Measurements from ENCODE around the gene LPP.

The LPP gene

GRCh38 chr3:188877381-188877780 lies 723.4 kb downstream of the LPP start:
- no peak for TF ChIP-seq ZFX (IDR thresholded peaks at IDR 0.05; ENCODE audit: borderline replicate concordance)
- TF ChIP-seq, protein P1, sequence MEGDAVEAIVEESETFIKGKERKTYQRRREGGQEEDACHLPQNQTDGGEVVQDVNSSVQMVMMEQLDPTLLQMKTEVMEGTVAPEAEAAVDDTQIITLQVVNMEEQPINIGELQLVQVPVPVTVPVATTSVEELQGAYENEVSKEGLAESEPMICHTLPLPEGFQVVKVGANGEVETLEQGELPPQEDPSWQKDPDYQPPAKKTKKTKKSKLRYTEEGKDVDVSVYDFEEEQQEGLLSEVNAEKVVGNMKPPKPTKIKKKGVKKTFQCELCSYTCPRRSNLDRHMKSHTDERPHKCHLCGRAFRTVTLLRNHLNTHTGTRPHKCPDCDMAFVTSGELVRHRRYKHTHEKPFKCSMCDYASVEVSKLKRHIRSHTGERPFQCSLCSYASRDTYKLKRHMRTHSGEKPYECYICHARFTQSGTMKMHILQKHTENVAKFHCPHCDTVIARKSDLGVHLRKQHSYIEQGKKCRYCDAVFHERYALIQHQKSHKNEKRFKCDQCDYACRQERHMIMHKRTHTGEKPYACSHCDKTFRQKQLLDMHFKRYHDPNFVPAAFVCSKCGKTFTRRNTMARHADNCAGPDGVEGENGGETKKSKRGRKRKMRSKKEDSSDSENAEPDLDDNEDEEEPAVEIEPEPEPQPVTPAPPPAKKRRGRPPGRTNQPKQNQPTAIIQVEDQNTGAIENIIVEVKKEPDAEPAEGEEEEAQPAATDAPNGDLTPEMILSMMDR (IDR thresholded peaks at IDR 0.05): no peak
- H3K27ac ChIP-seq: no peak overlapping the region

GRCh38 chr3:188878076-188878475 lies 724.1 kb downstream of the LPP start:
- TF ChIP-seq, protein P1 (IDR thresholded peaks at IDR 0.05): no peak
- TF ChIP-seq ZFX (IDR thresholded peaks at IDR 0.05; ENCODE audit: borderline replicate concordance): no peak
- H3K27ac ChIP-seq: no peak overlapping the region

GRCh38 chr3:188881954-188882641 lies 728.1 kb downstream of the LPP start:
- no peak overlapping the region for H3K27ac ChIP-seq

DNA sequence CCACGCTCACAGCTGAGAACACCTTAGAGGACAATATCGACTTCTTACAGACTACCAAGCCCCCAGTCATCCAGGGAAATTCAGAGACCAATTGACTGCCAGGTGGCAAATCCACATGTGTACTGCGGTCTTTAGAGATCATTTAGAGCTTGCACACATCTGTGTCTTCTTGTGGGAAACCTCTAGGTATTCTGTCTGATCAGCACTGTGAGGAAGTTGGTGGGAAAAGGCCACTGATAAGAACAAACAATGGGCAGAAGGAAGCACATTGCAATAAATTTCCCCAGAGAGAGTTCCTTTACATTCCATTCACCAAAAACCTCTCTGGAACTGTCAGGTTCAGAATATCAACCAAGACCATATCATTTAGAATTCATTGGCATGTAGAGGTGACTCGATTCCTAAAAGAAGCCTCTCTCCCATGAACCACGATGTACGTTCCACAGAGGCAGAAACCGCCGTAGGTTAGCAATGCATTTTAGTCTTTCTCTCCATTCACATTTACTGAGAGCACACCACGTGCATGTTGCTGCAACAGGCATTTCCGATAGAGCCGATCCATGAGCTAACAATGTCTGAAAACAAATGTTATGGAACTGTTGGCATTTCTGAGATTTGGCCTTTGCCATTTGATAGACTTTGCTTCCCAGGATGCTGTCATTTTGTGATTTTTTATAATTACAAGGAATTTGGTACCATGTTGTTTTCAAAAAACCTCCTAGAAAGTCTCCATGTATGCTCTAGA lies 730.5 kb downstream of the LPP start:
- H3K27ac ChIP-seq: no peak overlapping the region
- TF ChIP-seq ZFX (IDR thresholded peaks at IDR 0.05; ENCODE audit: borderline replicate concordance): no peak
- TF ChIP-seq, protein P1 (IDR thresholded peaks at IDR 0.05): no peak

More at GRCh38 chr3:188881954-188882641, 728.1 kb downstream of the LPP start:
- TF ChIP-seq, protein P1 (IDR thresholded peaks at IDR 0.05): no peak
- TF ChIP-seq ZFX (IDR thresholded peaks at IDR 0.05; ENCODE audit: borderline replicate concordance): no peak

GRCh38 chr3:188888321-188889053 lies 734.5 kb downstream of the LPP start:
- H3K27ac ChIP-seq: no peak overlapping the region
- no peak for TF ChIP-seq ZFX (IDR thresholded peaks at IDR 0.05; ENCODE audit: borderline replicate concordance)
- TF ChIP-seq, protein P1 (IDR thresholded peaks at IDR 0.05): no peak

DNA sequence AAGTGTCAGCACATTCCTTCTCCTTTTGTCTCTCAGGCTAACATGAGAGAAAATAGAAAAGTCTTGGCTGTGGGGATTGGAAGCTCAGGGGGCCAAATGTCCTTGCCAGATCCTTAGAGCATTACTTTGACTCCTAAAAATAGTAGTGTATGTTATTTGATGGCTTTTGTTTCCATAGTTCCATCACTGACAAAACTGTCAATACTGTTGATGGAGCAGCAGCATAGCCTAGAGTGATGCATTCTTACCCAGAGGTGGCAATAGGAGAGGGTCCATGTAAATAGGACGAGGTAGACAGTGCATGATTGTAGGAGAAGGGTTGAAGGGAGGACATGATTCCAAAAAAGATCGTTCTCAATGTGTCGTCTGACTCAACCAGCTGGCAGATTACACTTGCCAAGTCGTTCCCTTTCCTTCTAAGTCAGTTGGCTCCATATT lies 735.1 kb downstream of the LPP start:
- no peak for TF ChIP-seq ZFX (IDR thresholded peaks at IDR 0.05; ENCODE audit: borderline replicate concordance)
- TF ChIP-seq, protein P1 (IDR thresholded peaks at IDR 0.05): no peak
- H3K27ac ChIP-seq: no peak overlapping the region

All from 22Rv1 (cell line).